A549 (cell line): ENCODE results near the gene NPBWR2. TPM values are rescaled to one million over a fixed set of nuclear protein-coding genes. Genes with fewer than 3 reads are reported as not detected.

Experiments
- ATAC-seq, 2 experiments: fragments of 200-7000 bp in 1 of 2; fragments of >200 bp in 1 of 2; cut with Nextera tagmentation in 1 of 2; cut with Tn5 transposase in 1 of 2; 3 replicates each; pipeline versions ENCODE4 v1.8.0 to v1.9.1; 2018 to 2020; ENCODE audit warnings: mild to moderate bottlenecking in 1 of 2, moderate library complexity in 1 of 2
- CTCF ChIA-PET: fragments of 300-600 bp; sonication (Branson Sonifier 250); formaldehyde crosslinking; extraction: SDS; loops from one replicate; lab custom pipeline; 2021; ENCODE audit warnings: antibody characterized with exemption, inconsistent platforms; lab: Yijun Ruan, JAX
- POLR2A ChIA-PET: fragments of 350-600 bp; formaldehyde crosslinking; extraction: SDS; loops from one replicate; lab custom pipeline; 2021; ENCODE audit warnings: antibody characterized with exemption, inconsistent platforms; lab: Yijun Ruan, JAX
- DNase-seq, 2 experiments: peaks; one replicate each; pipeline versions ENCODE4 v3.0.0 to v3.0.0-alpha.2; 2011 to 2016; ENCODE audit warnings: low read depth in 1 of 2, low spot score in 1 of 2
- FAIRE-seq: peaks from 2 replicates; lab custom pipeline; 2011; peaks lifted over from hg19 to GRCh38; lab: Jason Lieb, UNC
- H3K27ac ChIP-seq, 2 experiments: fragments of >200 bp; sonication (Bioruptor Twin); formaldehyde crosslinking; 3 replicates each; pipeline ENCODE4 v1.5.1; 2016 to 2017
- H3K4me1 ChIP-seq: fragments of >200 bp; sonication (Bioruptor Twin); formaldehyde crosslinking; 3 replicates; pipeline ENCODE4 v1.6.1; 2016
- H3K4me2 ChIP-seq: fragments of >200 bp; sonication (Bioruptor Twin); formaldehyde crosslinking; 3 replicates; pipeline ENCODE4 v1.6.1; 2016
- H3K4me3 ChIP-seq: fragments of >200 bp; sonication (Bioruptor Twin); formaldehyde crosslinking; 3 replicates; pipeline ENCODE4 v1.5.1; 2016
- H3K9me3 ChIP-seq: fragments of >200 bp; sonication (Bioruptor Twin); formaldehyde crosslinking; 3 replicates; pipeline ENCODE4 v1.6.1; 2016
- ATOH8 ChIP-seq: fragments of 250-450 bp; sonication (Bioruptor Pico); IDR thresholded peaks from 2 replicates; pipeline ENCODE4 v1.5.0; 2020; ENCODE audit warnings: low read depth, mild to moderate bottlenecking, moderate library complexity
- CHD2 ChIP-seq: fragments of 150-350 bp; IDR thresholded peaks from 2 replicates; pipeline ENCODE4 v1.6.1; 2014; ENCODE audit warnings: low read length; ENCODE audit not compliant: partially characterized antibody
- CHD4 ChIP-seq: fragments of 200-600 bp; sonication (generic); IDR thresholded peaks from 2 replicates; pipeline ENCODE4 v1.6.1; 2016; ENCODE audit warnings: antibody characterized with exemption, mild to moderate bottlenecking, borderline replicate concordance
- CTCF ChIP-seq: fragments of >200 bp; sonication (Bioruptor Twin); formaldehyde crosslinking; IDR thresholded peaks from 3 replicates; pipeline ENCODE4 v1.5.1; 2016
- EHMT2 ChIP-seq: fragments of 200-600 bp; sonication (generic); IDR thresholded peaks from 2 replicates; pipeline ENCODE4 v1.6.1; 2016; ENCODE audit warnings: antibody characterized with exemption, low read depth, mild to moderate bottlenecking, moderate library complexity
- FOXS1 ChIP-seq: fragments of 250-450 bp; sonication (Bioruptor Pico); IDR thresholded peaks from 2 replicates; pipeline ENCODE4 v1.5.0; 2020; ENCODE audit warnings: mild to moderate bottlenecking, moderate library complexity
- HES2 ChIP-seq: fragments of >200 bp; sonication (Bioruptor Twin); formaldehyde crosslinking; IDR thresholded peaks from 2 replicates; pipeline ENCODE4 v1.6.1; 2016
- MAX ChIP-seq: IDR thresholded peaks from 2 replicates; pipeline ENCODE4 v1.6.1; 2012
- MAZ ChIP-seq: fragments of 150-350 bp; IDR thresholded peaks from 2 replicates; pipeline ENCODE4 v1.6.1; 2014; ENCODE audit warnings: antibody characterized with exemption, low read depth, low read length, borderline replicate concordance
- MYC ChIP-seq: IDR thresholded peaks from 2 replicates; pipeline ENCODE4 v1.6.1; 2012; ENCODE audit warnings: mild to moderate bottlenecking, inconsistent platforms, low read length, improper control_type of control experiment, borderline replicate concordance
- NR3C1 ChIP-seq: fragments of >200 bp; sonication (Bioruptor Twin); formaldehyde crosslinking; IDR thresholded peaks from 3 replicates; pipeline ENCODE4 v1.6.1; 2017
- PHF8 ChIP-seq: fragments of 200-600 bp; sonication (generic); IDR thresholded peaks from 2 replicates; pipeline ENCODE4 v1.6.1; 2016; ENCODE audit warnings: low read depth, mild to moderate bottlenecking, antibody characterized with exemption, moderate library complexity, borderline replicate concordance
- POLR2A ChIP-seq: IDR thresholded peaks from 2 replicates; pipeline ENCODE4 v1.6.1; 2012; ENCODE audit warnings: mild to moderate bottlenecking, low read length
- RAD21 ChIP-seq, 2 experiments: fragments of >200 bp in 1 of 2; sonication (Bioruptor Twin) in 1 of 2; formaldehyde crosslinking in 1 of 2; IDR thresholded peaks in 1 of 2; conservative IDR thresholded peaks in 1 of 2; 2 replicates in 1 of 2; 3 replicates in 1 of 2; pipeline ENCODE4 v1.6.1; 2012 to 2018; ENCODE audit warnings: inconsistent platforms in 1 of 2
- RCOR1 ChIP-seq: fragments of 150-350 bp; IDR thresholded peaks from 2 replicates; pipeline ENCODE4 v1.6.1; 2014; ENCODE audit warnings: antibody characterized with exemption, low read length, low read depth
- REST ChIP-seq: fragments of 200-600 bp; sonication (generic); IDR thresholded peaks from 2 replicates; pipeline ENCODE4 v1.6.1; 2016; ENCODE audit warnings: antibody characterized with exemption, mild to moderate bottlenecking, moderate library complexity
- SMC3 ChIP-seq: fragments of >200 bp; sonication (Bioruptor Twin); formaldehyde crosslinking; IDR thresholded peaks from 3 replicates; pipeline ENCODE4 v1.6.1; 2018; ENCODE audit warnings: inconsistent platforms
- USF2 ChIP-seq: fragments of 450-650 bp; IDR thresholded peaks from 2 replicates; pipeline ENCODE4 v1.6.1; 2014; ENCODE audit warnings: antibody characterized with exemption
- ZC3H11A ChIP-seq: fragments of 450-650 bp; IDR thresholded peaks from 2 replicates; pipeline ENCODE4 v1.6.1; 2014; ENCODE audit warnings: antibody characterized with exemption, mild to moderate bottlenecking
- ZFP36 ChIP-seq: fragments of 450-650 bp; IDR thresholded peaks from 2 replicates; pipeline ENCODE4 v1.6.1; 2014; ENCODE audit warnings: borderline replicate concordance; ENCODE audit not compliant: partially characterized antibody
- ZNF302 ChIP-seq: fragments of 250-450 bp; sonication (Bioruptor Pico); IDR thresholded peaks from 2 replicates; pipeline ENCODE4 v1.9.0; 2021; ENCODE audit warnings: inconsistent platforms, mild to moderate bottlenecking, moderate library complexity
- WGBS: methylation state at CpG from one replicate; pipeline ENCODE4 v1.1.6; 2017; ENCODE audit errors: missing lambda C conversion rate; 5-methylcytosine and 5-hydroxymethylcytosine counted together
- polyA plus RNA-seq, 4 experiments: library from polyadenylated mRNA; depleted of rRNA in 3 of 4; stranded (reverse); fragments of >200 nt; fragmentation: RNase III in 1 of 4; extraction: RNeasy Plus Mini Kit Qiagen cat#74134 plus additional on column Dnase treatment in 1 of 4; gene quantifications; 2 replicates in 3 of 4; 3 replicates in 1 of 4; pipeline ENCODE4 v1.2.3, GENCODE V29; 2011 to 2017

Gene NPBWR2
- polyA plus RNA-seq, 2 of the 4 experiments (the other 2 are of a cell fraction), result not detected

- H3K4me1 ChIP-seq, result no peaks in the 10 kb centered on the region
- ChIA-PET POLR2A (no interaction called here), CTCF (interaction anchor here (0.7 to 1.0 kb wide), 4 partner anchors 11 to 50 kb away, joined by 3 to 7 read pairs (median 3); no protein-coding TSS in a partner anchor)
- FAIRE-seq, result no peak
- 0% methylated on average over 4 of the region's 4 CpGs for WGBS
- H3K4me2 ChIP-seq, result no peak overlapping the region
- no peak overlapping the region for H3K27ac ChIP-seq
- peak; percentile 100 for ATAC-seq
- peaks cover 10% of the 10 kb centered on the region for H3K9me3 ChIP-seq
- DNase-seq, result peak; percentile 68 to 81
- no peak for TF ChIP-seq MAZ
- TF ChIP-seq HES2, result no peak
- no peak for TF ChIP-seq NR3C1
- no peak for TF ChIP-seq FOXS1 (CRISPR knock-in tag)
- TF ChIP-seq POLR2A, result no peak
- TF ChIP-seq MAX, result peak; percentile 24; the same call in 1 of the 2 replicates
- TF ChIP-seq EHMT2, result no peak
- no peak for TF ChIP-seq REST
- TF ChIP-seq RAD21 (conservative IDR thresholded peaks at IDR 0.05 in 1 of 2, IDR thresholded peaks at IDR 0.05 in 1 of 2), result peak; percentile 33 to 48; a peak in 3 of 5 replicates
- 0 out of 3 replicates have a peak, but pooled peaks have one; percentile 33 for TF ChIP-seq SMC3
- no peak for TF ChIP-seq CHD4
- TF ChIP-seq ZFP36, result no peak
- TF ChIP-seq PHF8, result no peak
- TF ChIP-seq RCOR1, result no peak
- no peak for TF ChIP-seq USF2
- 0 out of 2 replicates have a peak, but pooled peaks have one; percentile 28 for TF ChIP-seq MYC
- peak; percentile 38; the same call in 2 of the 3 replicates for TF ChIP-seq CTCF
- no peak for TF ChIP-seq CHD2
- no peak for TF ChIP-seq ATOH8
- no peak for TF ChIP-seq ZNF302 (CRISPR knock-in tag)
- TF ChIP-seq ZC3H11A, result no peak
- no peak overlapping the region for H3K4me3 ChIP-seq
These were observed 24.0 kb upstream of the NPBWR2 start for GRCh38 chr20:64131406-64131805.
